Panc1 (cell line): Measurements from ENCODE around the gene GRID2. TPM values are rescaled to one million over a fixed set of nuclear protein-coding genes. Genes with fewer than 3 reads are reported as not detected.

Experiments
- ATAC-seq: fragments of 200-7000 bp; cut with Tn5 transposase; 2 replicates; pipeline ENCODE4 v1.9.1; 2020; ENCODE audit warnings: mild to moderate bottlenecking, moderate library complexity
- BruUV-seq: library from RNA; stranded (reverse); fragments of 400-500 nt; replicated peaks from 2 replicates; lab custom pipeline; 2021; lab: Mats Ljungman, UMichigan
- CTCF ChIA-PET: fragments of 300-600 bp; sonication (Branson Sonifier 250); formaldehyde crosslinking; loops from one replicate; lab custom pipeline; 2022; ENCODE audit warnings: antibody characterized with exemption; lab: Charles Lee
- POLR2A ChIA-PET: fragments of 300-600 bp; sonication (Branson Sonifier 250); formaldehyde crosslinking; loops from one replicate; lab custom pipeline; 2022; ENCODE audit warnings: antibody characterized with exemption; lab: Charles Lee
- DNase-seq: peaks from one replicate; pipeline ENCODE4 v3.0.0-alpha.2; 2010; ENCODE audit warnings: low read depth, low spot score
- H3K27ac ChIP-seq: 2 replicates; pipeline ENCODE4 v1.5.1; 2011; ENCODE audit warnings: mild to moderate bottlenecking, low read length, inconsistent platforms
- H3K27me3 ChIP-seq: fragments of 200-500 bp; sonication (Bioruptor generic); 2 replicates; pipeline ENCODE4 v1.6.0; 2014; ENCODE audit warnings: low read length, inconsistent platforms; ENCODE audit not compliant: control insufficient read depth, insufficient read depth
- H3K36me3 ChIP-seq: fragments of 200-500 bp; sonication (Bioruptor generic); 2 replicates; pipeline ENCODE4 v1.5.1; 2014; ENCODE audit warnings: inconsistent platforms, mild to moderate bottlenecking, low read length, moderate library complexity; ENCODE audit not compliant: control insufficient read depth, insufficient read depth
- H3K4me1 ChIP-seq: 2 replicates; pipeline ENCODE4 v1.5.1; 2011; ENCODE audit warnings: inconsistent platforms, mild to moderate bottlenecking, low read length, moderate library complexity; ENCODE audit not compliant: control insufficient read depth, insufficient read depth
- H3K4me3 ChIP-seq, 2 experiments: 2 replicates each; pipeline ENCODE4 v1.5.1; 2011 to 2012; ENCODE audit warnings: low read depth in 2 of 2, low read length in 2 of 2, mild to moderate bottlenecking in 2 of 2, inconsistent platforms in 1 of 2, moderate library complexity in 1 of 2
- H3K9me3 ChIP-seq: fragments of 200-500 bp; sonication (Bioruptor generic); 2 replicates; pipeline ENCODE4 v1.5.1; 2014; ENCODE audit warnings: low read depth, mild to moderate bottlenecking, inconsistent platforms, low read length, moderate library complexity; ENCODE audit not compliant: control insufficient read depth, insufficient read depth
- POLR2AphosphoS5 ChIP-seq: IDR thresholded peaks from 2 replicates; pipeline ENCODE4 v1.6.1; 2012; ENCODE audit warnings: mild to moderate bottlenecking, low read depth, low read length, moderate library complexity
- SIN3A ChIP-seq: IDR thresholded peaks from 2 replicates; pipeline ENCODE4 v1.6.1; 2012; ENCODE audit warnings: low read depth, mild to moderate bottlenecking, low read length, moderate library complexity, borderline replicate concordance; ENCODE audit not compliant: insufficient read depth
- TCF7L2 ChIP-seq: IDR thresholded peaks from 2 replicates; pipeline ENCODE4 v1.6.1; 2011; ENCODE audit warnings: mild to moderate bottlenecking, low read depth, low read length, inconsistent platforms
- in situ Hi-C: cut with HindIII; loops from 2 replicates; pipeline ENCODE4 v1.10.0; 2016; ENCODE audit warnings: low sequenced_read_pairs, low pct_unique_long_range_greater_than_20kb
- intact Hi-C: fragments of 100-400 bp; cut with micrococcal nuclease; formaldehyde crosslinking; loops from one replicate; pipeline ENCODE4 v1.10.0; 2022; ENCODE audit not compliant: unreplicated experiment
- total RNA-seq: library from RNA; stranded (reverse); gene quantifications from one replicate; pipeline ENCODE4 v1.2.1, GENCODE V29; 2021; ENCODE audit not compliant: unreplicated experiment
- TF ChIP-seq, protein P1 (sequence below), 2 experiments: IDR thresholded peaks; 2 replicates each; pipeline ENCODE4 v1.6.1; 2011 to 2012; ENCODE audit warnings: low read depth in 2 of 2, control low read depth in 1 of 2, low read length in 1 of 2, mild to moderate bottlenecking in 1 of 2, moderate library complexity in 1 of 2; ENCODE audit not compliant: insufficient read depth in 1 of 2
- TF ChIP-seq, protein P2 (sequence below): fragments of 450-650 bp; IDR thresholded peaks from 2 replicates; pipeline ENCODE4 v1.5.1; 2017; ENCODE audit warnings: mild to moderate bottlenecking

Gene GRID2
- total RNA-seq, 1 experiment from 2014 or later, result 0.08 TPM

DNA sequence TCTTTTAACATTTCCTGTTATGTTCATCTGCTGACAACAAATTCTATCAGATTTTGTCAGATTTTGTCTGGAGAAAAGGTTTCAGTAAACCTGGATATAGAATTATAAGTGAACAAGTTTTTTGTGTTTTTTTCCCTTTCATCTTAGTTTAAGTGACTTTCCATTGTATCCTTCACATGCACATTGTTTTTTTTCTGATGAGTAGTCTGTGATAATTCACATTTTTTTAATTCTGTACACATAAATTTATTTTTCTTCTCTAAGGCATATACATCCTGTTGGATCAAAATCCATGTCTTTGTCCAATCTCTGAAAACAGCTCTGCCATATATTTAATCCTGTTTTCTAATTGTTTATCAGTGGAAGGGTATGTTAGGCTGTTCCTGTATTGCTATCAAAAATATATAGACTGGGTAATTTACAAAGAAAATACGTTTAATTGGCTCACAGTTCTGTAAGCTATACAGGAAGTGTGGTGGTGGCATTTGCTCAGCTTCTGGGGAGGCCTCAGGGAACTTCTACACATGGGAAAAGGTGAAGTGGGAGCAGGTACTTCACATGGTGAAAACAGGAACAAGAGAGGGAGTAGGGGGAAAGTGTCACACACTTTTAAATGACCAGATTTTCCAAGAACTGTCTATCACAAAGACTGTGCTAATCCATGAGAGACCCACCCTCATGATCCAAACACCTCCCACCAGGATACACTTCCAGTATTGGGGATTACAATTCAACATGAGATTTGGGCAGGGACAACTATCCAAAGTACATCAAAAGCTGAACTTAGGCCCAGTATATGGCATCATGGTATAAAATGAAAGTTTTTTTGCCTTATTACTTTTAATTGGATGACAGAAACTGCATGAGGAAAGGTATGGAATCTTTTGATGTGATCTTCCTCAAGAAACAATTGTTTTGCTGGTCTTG is 45.6 kb upstream of the GRID2 start:
- intact Hi-C loops, result no loop called here
- TF ChIP-seq, protein P1, sequence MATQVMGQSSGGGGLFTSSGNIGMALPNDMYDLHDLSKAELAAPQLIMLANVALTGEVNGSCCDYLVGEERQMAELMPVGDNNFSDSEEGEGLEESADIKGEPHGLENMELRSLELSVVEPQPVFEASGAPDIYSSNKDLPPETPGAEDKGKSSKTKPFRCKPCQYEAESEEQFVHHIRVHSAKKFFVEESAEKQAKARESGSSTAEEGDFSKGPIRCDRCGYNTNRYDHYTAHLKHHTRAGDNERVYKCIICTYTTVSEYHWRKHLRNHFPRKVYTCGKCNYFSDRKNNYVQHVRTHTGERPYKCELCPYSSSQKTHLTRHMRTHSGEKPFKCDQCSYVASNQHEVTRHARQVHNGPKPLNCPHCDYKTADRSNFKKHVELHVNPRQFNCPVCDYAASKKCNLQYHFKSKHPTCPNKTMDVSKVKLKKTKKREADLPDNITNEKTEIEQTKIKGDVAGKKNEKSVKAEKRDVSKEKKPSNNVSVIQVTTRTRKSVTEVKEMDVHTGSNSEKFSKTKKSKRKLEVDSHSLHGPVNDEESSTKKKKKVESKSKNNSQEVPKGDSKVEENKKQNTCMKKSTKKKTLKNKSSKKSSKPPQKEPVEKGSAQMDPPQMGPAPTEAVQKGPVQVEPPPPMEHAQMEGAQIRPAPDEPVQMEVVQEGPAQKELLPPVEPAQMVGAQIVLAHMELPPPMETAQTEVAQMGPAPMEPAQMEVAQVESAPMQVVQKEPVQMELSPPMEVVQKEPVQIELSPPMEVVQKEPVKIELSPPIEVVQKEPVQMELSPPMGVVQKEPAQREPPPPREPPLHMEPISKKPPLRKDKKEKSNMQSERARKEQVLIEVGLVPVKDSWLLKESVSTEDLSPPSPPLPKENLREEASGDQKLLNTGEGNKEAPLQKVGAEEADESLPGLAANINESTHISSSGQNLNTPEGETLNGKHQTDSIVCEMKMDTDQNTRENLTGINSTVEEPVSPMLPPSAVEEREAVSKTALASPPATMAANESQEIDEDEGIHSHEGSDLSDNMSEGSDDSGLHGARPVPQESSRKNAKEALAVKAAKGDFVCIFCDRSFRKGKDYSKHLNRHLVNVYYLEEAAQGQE (IDR thresholded peaks at IDR 0.05; ENCODE audit: insufficient read depth in 1 of 2, low read depth in 2 of 2, low read length in 1 of 2), result no peak
- no peak for TF ChIP-seq TCF7L2
- TF ChIP-seq, protein P2, sequence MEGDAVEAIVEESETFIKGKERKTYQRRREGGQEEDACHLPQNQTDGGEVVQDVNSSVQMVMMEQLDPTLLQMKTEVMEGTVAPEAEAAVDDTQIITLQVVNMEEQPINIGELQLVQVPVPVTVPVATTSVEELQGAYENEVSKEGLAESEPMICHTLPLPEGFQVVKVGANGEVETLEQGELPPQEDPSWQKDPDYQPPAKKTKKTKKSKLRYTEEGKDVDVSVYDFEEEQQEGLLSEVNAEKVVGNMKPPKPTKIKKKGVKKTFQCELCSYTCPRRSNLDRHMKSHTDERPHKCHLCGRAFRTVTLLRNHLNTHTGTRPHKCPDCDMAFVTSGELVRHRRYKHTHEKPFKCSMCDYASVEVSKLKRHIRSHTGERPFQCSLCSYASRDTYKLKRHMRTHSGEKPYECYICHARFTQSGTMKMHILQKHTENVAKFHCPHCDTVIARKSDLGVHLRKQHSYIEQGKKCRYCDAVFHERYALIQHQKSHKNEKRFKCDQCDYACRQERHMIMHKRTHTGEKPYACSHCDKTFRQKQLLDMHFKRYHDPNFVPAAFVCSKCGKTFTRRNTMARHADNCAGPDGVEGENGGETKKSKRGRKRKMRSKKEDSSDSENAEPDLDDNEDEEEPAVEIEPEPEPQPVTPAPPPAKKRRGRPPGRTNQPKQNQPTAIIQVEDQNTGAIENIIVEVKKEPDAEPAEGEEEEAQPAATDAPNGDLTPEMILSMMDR, result no peak
- TF ChIP-seq POLR2AphosphoS5, result no peak
- TF ChIP-seq SIN3A, result no peak
- H3K27me3 ChIP-seq, result no peaks in the 10 kb centered on the region
- CTCF ChIA-PET, result no interaction called here
- no peak overlapping the region for H3K27ac ChIP-seq
- H3K36me3 ChIP-seq, result no peaks in the 10 kb centered on the region
- no TSS peak for BruUV-seq
- POLR2A ChIA-PET, result no interaction called here
- no peak overlapping the region for H3K4me3 ChIP-seq
- no peaks in the 10 kb centered on the region for H3K4me1 ChIP-seq
- H3K9me3 ChIP-seq, result no peaks in the 10 kb centered on the region
- ATAC-seq, result no peak
- in situ Hi-C loops, result no loop called here
- DNase-seq, result no peak

DNA sequence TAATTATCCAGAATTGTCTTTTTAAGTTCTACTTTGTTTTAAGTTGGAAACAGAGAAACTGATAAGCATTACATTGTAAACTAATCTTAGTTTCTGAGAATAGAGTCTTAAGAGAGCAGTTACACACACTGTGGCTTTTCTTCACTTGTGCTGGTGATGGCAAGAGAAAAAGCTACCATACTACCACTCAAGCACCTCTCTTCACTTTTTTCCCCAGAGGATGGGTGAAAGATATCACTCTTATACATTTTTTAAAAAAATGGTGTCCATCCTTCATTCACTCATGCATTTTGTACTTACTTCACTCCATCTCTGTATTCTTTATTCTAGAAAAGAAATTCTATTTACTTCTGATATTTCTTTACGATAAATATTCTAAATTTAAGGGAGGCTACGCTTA is 42.5 kb upstream of the GRID2 start:
- no peaks in the 10 kb centered on the region for H3K36me3 ChIP-seq
- no peaks in the 10 kb centered on the region for H3K9me3 ChIP-seq
- H3K4me1 ChIP-seq, result no peaks in the 10 kb centered on the region
- DNase-seq, result no peak
- no peak overlapping the region for H3K27ac ChIP-seq
- no peak for ATAC-seq
- ChIA-PET CTCF (no interaction called here), POLR2A (no interaction called here)
- in situ Hi-C loops, result no loop called here
- no TSS peak for BruUV-seq
- H3K27me3 ChIP-seq, result no peaks in the 10 kb centered on the region
- TF ChIP-seq, protein P1 (IDR thresholded peaks at IDR 0.05; ENCODE audit: insufficient read depth in 1 of 2, low read depth in 2 of 2, low read length in 1 of 2), result no peak
- TF ChIP-seq POLR2AphosphoS5, result no peak
- TF ChIP-seq, protein P2, result no peak
- TF ChIP-seq TCF7L2, result no peak
- TF ChIP-seq SIN3A, result no peak
- H3K4me3 ChIP-seq, result no peak overlapping the region
- intact Hi-C loops, result no loop called here
